Stimulated activated naive CD8-positive, alpha-beta T cell treated with anti-CD3 and anti-CD28 coated beads, Interleukin-15, Interleukin-2, amounts not matched to agents 100 ng/mL and 50 ng/mL, for 24 hours (primary cell): Measurements from ENCODE around the gene MTMR12.

Experiments
- H3K27ac Mint-ChIP-seq: one replicate; pipeline ENCODE4 v1.8.0; 2021; ENCODE audit warnings: mild to moderate bottlenecking, mixed read lengths
- H3K27me3 Mint-ChIP-seq: one replicate; pipeline ENCODE4 v1.8.0; 2021; ENCODE audit warnings: mixed read lengths
- H3K36me3 Mint-ChIP-seq: one replicate; pipeline ENCODE4 v1.8.0; 2021; ENCODE audit warnings: low read depth, mixed read lengths
- H3K4me1 Mint-ChIP-seq: one replicate; pipeline ENCODE4 v1.8.0; 2021; ENCODE audit warnings: low read depth, mixed read lengths
- H3K4me3 Mint-ChIP-seq: one replicate; pipeline ENCODE4 v1.8.0; 2021; ENCODE audit warnings: mild to moderate bottlenecking, mixed read lengths
- H3K9me3 Mint-ChIP-seq: one replicate; pipeline ENCODE4 v1.8.0; 2021; ENCODE audit warnings: mixed read lengths

Gene MTMR12

GRCh38 chr5:32261198-32261597 lies 51.5 kb downstream of the MTMR12 start:
- peak overlapping the region; percentile 54 for H3K27ac Mint-ChIP-seq
- H3K4me3 Mint-ChIP-seq: no peak overlapping the region

GRCh38 chr5:32259033-32259432 lies 53.7 kb downstream of the MTMR12 start:
- peaks cover 70% of the 10 kb centered on the region for H3K36me3 Mint-ChIP-seq
- no peak overlapping the region for H3K27ac Mint-ChIP-seq
- H3K27me3 Mint-ChIP-seq: no peaks in the 10 kb centered on the region

More at GRCh38 chr5:32261198-32261597, 51.5 kb downstream of the MTMR12 start:
- Mint-ChIP-seq H3K27me3 (no peaks in the 10 kb centered on the region), H3K9me3 (no peaks in the 10 kb centered on the region), H3K36me3 (peaks cover 72% of the 10 kb centered on the region), H3K4me1 (peaks cover 14% of the 10 kb centered on the region)

GRCh38 chr5:32258424-32258823 lies 54.3 kb downstream of the MTMR12 start:
- H3K27me3 Mint-ChIP-seq: no peaks in the 10 kb centered on the region
- no peak overlapping the region for H3K4me3 Mint-ChIP-seq
- H3K36me3 Mint-ChIP-seq: peaks cover 68% of the 10 kb centered on the region
- no peaks in the 10 kb centered on the region for H3K9me3 Mint-ChIP-seq
- H3K27ac Mint-ChIP-seq: no peak overlapping the region
- H3K4me1 Mint-ChIP-seq: peaks cover 14% of the 10 kb centered on the region

More at GRCh38 chr5:32259033-32259432, 53.7 kb downstream of the MTMR12 start:
- no peaks in the 10 kb centered on the region for H3K9me3 Mint-ChIP-seq
- H3K4me3 Mint-ChIP-seq: no peak overlapping the region
- peaks cover 14% of the 10 kb centered on the region for H3K4me1 Mint-ChIP-seq

GRCh38 chr5:32255540-32255900 lies 57.2 kb downstream of the MTMR12 start:
- Mint-ChIP-seq H3K27ac (no peak overlapping the region), H3K36me3 (peaks cover 63% of the 10 kb centered on the region), H3K4me1 (peaks cover 5% of the 10 kb centered on the region), H3K27me3 (no peaks in the 10 kb centered on the region), H3K4me3 (no peak overlapping the region), H3K9me3 (no peaks in the 10 kb centered on the region)

GRCh38 chr5:32254881-32255539 lies 57.7 kb downstream of the MTMR12 start:
- H3K36me3 Mint-ChIP-seq: peaks cover 61% of the 10 kb centered on the region
- H3K27ac Mint-ChIP-seq: no peak overlapping the region
- H3K27me3 Mint-ChIP-seq: no peaks in the 10 kb centered on the region
- no peaks in the 10 kb centered on the region for H3K9me3 Mint-ChIP-seq
- peaks cover under 1% of the 10 kb centered on the region for H3K4me1 Mint-ChIP-seq
- H3K4me3 Mint-ChIP-seq: no peak overlapping the region

- Mint-ChIP-seq H3K36me3 (peaks cover 66% of the 10 kb centered on the region), H3K27ac (peak overlapping the region; percentile 26)
These were observed 60.8 kb downstream of the MTMR12 start for GRCh38 chr5:32251871-32252458.

GRCh38 chr5:32249668-32250067 lies 63.1 kb downstream of the MTMR12 start:
- no peaks in the 10 kb centered on the region for H3K27me3 Mint-ChIP-seq
- H3K36me3 Mint-ChIP-seq: peaks cover 56% of the 10 kb centered on the region
- H3K9me3 Mint-ChIP-seq: no peaks in the 10 kb centered on the region
- no peak overlapping the region for H3K4me3 Mint-ChIP-seq
- H3K4me1 Mint-ChIP-seq: no peaks in the 10 kb centered on the region
- H3K27ac Mint-ChIP-seq: no peak overlapping the region

More at GRCh38 chr5:32251871-32252458, 60.8 kb downstream of the MTMR12 start:
- Mint-ChIP-seq H3K4me1 (no peaks in the 10 kb centered on the region), H3K27me3 (no peaks in the 10 kb centered on the region), H3K4me3 (no peak overlapping the region), H3K9me3 (no peaks in the 10 kb centered on the region)

- H3K4me3 Mint-ChIP-seq: no peak overlapping the region
- peaks cover 56% of the 10 kb centered on the region for H3K36me3 Mint-ChIP-seq
- no peaks in the 10 kb centered on the region for H3K9me3 Mint-ChIP-seq
- no peak overlapping the region for H3K27ac Mint-ChIP-seq
- H3K27me3 Mint-ChIP-seq: no peaks in the 10 kb centered on the region
- H3K4me1 Mint-ChIP-seq: peaks cover 7% of the 10 kb centered on the region
These were observed 67.0 kb downstream of the MTMR12 start for GRCh38 chr5:32245742-32246141.

GRCh38 chr5:32244017-32244416 lies 68.7 kb downstream of the MTMR12 start:
- Mint-ChIP-seq H3K4me1 (peaks cover 7% of the 10 kb centered on the region), H3K27me3 (no peaks in the 10 kb centered on the region), H3K27ac (no peak overlapping the region), H3K4me3 (no peak overlapping the region), H3K9me3 (no peaks in the 10 kb centered on the region), H3K36me3 (peaks cover 60% of the 10 kb centered on the region)

GRCh38 chr5:32241034-32241783 lies 71.5 kb downstream of the MTMR12 start:
- no peak overlapping the region for H3K4me3 Mint-ChIP-seq
- H3K4me1 Mint-ChIP-seq: peaks cover 7% of the 10 kb centered on the region
- H3K9me3 Mint-ChIP-seq: no peaks in the 10 kb centered on the region
- no peak overlapping the region for H3K27ac Mint-ChIP-seq
- no peaks in the 10 kb centered on the region for H3K27me3 Mint-ChIP-seq
- H3K36me3 Mint-ChIP-seq: peaks cover 44% of the 10 kb centered on the region

- no peak overlapping the region for H3K27ac Mint-ChIP-seq
- peaks cover 7% of the 10 kb centered on the region for H3K4me1 Mint-ChIP-seq
- no peak overlapping the region for H3K4me3 Mint-ChIP-seq
- no peaks in the 10 kb centered on the region for H3K9me3 Mint-ChIP-seq
- H3K27me3 Mint-ChIP-seq: no peaks in the 10 kb centered on the region
- H3K36me3 Mint-ChIP-seq: peaks cover 43% of the 10 kb centered on the region
These were observed 73.4 kb downstream of the MTMR12 start for GRCh38 chr5:32239385-32239784.

- Mint-ChIP-seq H3K4me1 (peaks cover 15% of the 10 kb centered on the region), H3K36me3 (peaks cover 29% of the 10 kb centered on the region), H3K27ac (no peak overlapping the region), H3K4me3 (no peak overlapping the region), H3K9me3 (no peaks in the 10 kb centered on the region), H3K27me3 (no peaks in the 10 kb centered on the region)
These were observed 78.9 kb downstream of the MTMR12 start for GRCh38 chr5:32233696-32234447.

- Mint-ChIP-seq H3K36me3 (peaks cover 31% of the 10 kb centered on the region), H3K27me3 (no peaks in the 10 kb centered on the region), H3K4me1 (peaks cover 19% of the 10 kb centered on the region), H3K9me3 (no peaks in the 10 kb centered on the region), H3K27ac (no peak overlapping the region), H3K4me3 (no peak overlapping the region)
These were observed 79.5 kb downstream of the MTMR12 start for GRCh38 chr5:32233220-32233695.

- Mint-ChIP-seq H3K36me3 (peaks cover 31% of the 10 kb centered on the region), H3K4me1 (peaks cover 19% of the 10 kb centered on the region), H3K4me3 (no peak overlapping the region)
These were observed 80.1 kb downstream of the MTMR12 start for GRCh38 chr5:32232441-32233219.

More at GRCh38 chr5:32232441-32233219, 80.1 kb downstream of the MTMR12 start:
- Mint-ChIP-seq H3K9me3 (no peaks in the 10 kb centered on the region), H3K27ac (peak overlapping the region; percentile 17), H3K27me3 (no peaks in the 10 kb centered on the region)
